HG03460 (cell line): Measurements from ENCODE around the gene TP63.
"Not testable (repeated sequence)": the region's sequence is repeated elsewhere in the genome, so short reads cannot be mapped to it uniquely, and the experiment has no call there.

Experiments used
- ATAC-seq: cut with Tn5 transposase; IDR thresholded peaks from one replicate; pipeline ENCODE4 v1.9.1; 2021; ENCODE audit not compliant: unreplicated experiment

TP63 gene

GRCh38 chr3:189625572-189625971 is 5.6 kb upstream of the TP63 start:
- ATAC-seq, result no peak

- no peak for ATAC-seq
Observed at GRCh38 chr3:189626286-189626685, 4.9 kb upstream of the TP63 start.

DNA sequence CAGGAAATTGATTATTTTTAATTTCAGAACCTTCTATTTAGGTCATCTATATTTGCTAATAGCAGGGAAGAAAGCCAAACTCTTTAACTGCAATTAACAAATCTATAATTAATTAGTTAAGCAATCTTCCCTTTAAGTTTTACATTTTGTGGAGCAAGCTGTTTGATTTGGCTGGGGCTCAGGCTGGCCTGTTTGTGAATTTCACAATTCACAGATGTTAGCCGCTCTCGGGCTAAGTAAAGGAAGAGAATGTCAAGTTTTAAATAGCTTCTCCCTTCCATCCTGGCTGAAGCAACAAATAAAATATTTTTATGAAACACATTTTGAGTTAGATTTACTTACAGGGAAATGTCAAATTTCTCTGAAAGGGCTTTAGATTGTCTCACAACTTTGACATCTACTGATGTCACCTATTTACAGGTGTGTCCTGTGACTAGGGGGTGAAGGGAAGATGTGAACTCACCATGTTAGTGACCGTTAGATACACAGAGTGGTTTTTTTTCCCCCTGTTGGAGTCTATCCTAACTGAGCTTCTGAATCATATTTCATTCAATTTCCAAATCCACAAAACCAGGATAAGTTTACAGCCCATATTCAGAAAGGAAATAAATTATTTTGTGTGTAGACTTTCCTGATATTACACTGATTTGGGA is 1.3 kb upstream of the TP63 start:
- ATAC-seq, result no peak

GRCh38 chr3:189630767-189631372 is 319 bp upstream of the TP63 start:
- ATAC-seq, result peak; percentile 74

DNA sequence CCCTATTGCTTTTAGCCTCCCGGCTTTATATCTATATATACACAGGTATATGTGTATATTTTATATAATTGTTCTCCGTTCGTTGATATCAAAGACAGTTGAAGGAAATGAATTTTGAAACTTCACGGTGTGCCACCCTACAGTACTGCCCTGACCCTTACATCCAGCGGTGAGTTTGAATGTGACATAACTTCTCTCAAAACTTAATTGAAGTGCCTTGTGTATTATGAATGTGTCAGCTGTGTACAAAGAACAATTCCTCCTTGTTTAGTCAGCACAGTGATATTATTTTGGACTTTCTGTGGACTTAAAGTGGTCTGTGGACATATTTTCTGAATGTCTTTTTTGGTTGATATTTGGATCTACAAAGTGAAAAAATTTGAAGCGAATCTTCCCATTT is 220 bp downstream of the TP63 start:
- ATAC-seq, result no peak

DNA sequence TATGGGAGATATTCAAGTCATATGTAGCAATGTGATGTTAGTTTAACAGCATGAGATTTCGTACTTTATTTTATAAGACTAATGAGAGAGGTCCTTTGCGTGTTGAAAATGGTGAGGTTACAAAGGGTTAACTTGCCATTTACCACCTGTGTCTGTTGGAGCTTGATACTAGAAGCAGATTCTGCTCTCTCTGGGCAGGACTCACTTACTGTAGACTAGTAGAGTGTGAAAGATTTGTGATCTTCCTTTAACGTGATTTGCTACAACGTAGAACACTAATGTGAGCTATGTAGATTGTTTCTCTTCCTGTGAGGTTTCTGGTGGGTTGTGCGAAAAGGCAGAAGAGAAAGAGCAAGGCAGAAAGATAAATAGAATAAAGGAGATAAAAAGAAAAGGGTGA is 1.1 kb downstream of the TP63 start:
- ATAC-seq, result no peak

DNA sequence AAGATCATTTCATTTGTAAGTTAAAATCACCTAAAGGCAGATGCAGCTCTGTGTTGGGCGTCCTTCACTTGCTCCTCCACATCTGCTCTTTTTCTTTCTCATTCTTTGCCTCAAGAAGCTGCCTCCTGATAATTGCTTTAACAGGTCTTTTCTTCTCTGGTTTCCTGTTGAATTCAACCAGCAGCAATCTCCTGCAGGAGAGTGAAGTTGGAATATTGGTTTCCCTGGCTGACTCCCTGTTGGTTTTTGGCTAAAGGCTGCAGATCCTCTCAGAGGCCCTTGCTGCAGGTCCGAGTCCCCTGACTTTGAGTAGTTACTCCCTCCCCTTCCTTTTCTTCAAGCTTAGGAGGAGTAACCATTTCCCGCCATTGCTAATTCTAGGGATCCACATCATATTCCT is 4.2 kb downstream of the TP63 start:
- no peak for ATAC-seq

- no peak for ATAC-seq
Observed at GRCh38 chr3:189636048-189636447, 4.9 kb downstream of the TP63 start.

- ATAC-seq, result no peak
Observed at GRCh38 chr3:189637750-189638149, 6.6 kb downstream of the TP63 start.

DNA sequence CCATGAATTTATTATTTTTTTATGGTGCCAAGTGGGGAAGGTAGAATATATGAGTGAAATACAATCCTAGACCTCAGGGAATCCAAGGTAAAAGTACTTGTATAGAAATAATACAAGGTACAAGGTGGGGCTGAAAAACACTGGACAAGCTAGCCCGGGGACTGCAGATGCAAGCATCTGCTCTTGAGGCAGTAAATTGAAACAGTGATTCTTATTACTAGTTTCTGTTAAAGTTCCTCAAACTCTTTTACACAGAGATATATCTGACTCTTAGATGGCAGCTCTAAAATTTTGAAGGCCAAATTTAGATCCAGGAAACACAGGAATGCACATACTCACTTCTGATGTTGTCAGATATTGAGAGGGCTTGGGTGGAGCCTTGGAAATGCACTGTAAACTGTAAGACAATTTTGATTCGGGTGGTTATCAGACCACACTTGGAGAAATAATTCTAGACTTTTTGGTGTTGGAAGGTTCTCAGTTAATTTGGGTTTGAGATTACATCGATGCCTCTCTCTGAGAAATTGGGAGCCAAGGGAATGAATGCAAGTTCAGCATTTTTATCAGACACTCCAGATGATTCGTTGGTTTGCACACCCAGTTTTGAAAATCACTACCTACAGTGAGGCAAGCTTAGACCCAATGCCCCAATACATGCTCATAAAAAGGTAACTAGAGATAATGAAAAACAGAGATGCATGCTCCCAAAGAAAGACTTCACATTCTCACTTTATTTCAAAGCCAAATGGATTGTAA is 7.3 kb downstream of the TP63 start:
- ATAC-seq, result no peak

GRCh38 chr3:189641776-189642175 is 10.6 kb downstream of the TP63 start:
- no peak for ATAC-seq

DNA sequence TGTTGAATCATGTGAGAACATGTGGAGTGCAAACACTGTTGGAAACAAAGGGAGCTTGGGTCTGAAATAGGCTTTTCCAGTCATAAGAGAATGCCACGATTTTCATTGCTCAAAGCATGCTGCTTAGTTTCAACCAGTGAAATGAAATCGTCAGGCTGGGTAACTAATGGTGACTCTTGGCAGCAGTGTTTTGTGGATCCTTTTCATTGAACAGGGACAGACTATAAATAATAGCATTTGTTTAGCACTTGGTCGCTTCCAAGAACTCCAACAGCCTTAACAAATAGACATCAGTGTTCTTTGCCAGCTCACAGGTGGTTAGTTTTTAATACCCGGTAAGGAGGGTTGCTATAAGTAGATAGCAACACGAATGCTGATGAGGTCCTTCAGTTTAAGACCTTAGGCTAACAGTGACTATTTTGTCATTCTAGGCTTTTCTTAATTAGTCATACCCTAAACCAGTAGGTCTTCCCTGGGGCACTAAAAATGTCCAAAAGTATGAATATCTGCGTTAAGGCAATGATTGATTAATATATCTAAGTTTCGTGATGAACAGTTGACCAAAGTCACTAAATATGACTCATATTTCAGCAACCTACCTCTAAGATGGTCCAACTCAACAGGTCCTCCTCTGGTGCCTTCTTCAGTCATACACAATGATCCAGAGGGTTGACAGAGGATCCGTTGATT is 15.8 kb downstream of the TP63 start:
- ATAC-seq, result no peak

DNA sequence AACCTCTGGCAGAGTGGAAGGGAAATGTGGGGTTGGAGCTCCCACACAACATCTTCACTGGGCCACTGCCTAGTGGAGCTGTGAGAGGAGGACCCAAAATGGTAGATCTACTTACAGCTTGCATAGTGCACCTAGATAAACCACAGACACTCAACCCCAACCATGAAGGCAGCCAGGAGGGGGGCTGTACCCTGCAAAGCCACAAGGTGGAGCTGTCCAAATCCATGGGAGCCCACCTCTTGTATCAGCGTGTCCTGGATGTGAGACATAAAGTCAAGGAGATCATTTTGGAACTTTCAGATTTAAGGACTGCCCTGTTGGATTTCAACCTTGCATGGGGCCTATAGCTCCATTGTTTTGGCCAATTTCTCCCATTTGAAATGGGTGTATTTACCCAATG is 20.9 kb downstream of the TP63 start:
- no peak for ATAC-seq

- no peak for ATAC-seq
Observed at GRCh38 chr3:189655617-189656016, 24.4 kb downstream of the TP63 start.

DNA sequence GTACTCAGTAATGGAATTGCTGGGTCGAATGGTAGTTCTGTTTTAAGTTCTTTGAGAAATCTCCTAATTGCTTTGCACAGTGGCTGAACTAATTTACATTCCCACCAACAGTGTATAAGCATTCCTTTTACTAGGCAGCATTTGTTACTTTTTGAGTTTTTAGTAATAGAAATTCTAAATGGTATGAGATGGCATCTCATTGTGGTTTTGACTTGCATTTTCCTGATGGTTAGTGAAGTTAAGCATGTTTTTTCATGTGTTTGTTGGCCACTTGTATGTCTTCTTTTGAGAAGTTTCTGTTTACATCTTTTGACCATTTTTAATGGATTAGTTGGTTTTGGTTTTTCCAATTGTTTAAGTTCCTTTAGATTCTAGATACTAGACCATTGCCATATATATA is 28.4 kb downstream of the TP63 start:
- no peak for ATAC-seq

GRCh38 chr3:189664311-189664710 is 33.1 kb downstream of the TP63 start:
- ATAC-seq, result no peak

- not testable (repeated sequence) for ATAC-seq
Observed at GRCh38 chr3:189672346-189672745, 41.2 kb downstream of the TP63 start.

- ATAC-seq, result peak; percentile 69
Observed at GRCh38 chr3:189673535-189673934, 42.3 kb downstream of the TP63 start.

GRCh38 chr3:189674249-189674913 is 43.2 kb downstream of the TP63 start:
- no peak for ATAC-seq

DNA sequence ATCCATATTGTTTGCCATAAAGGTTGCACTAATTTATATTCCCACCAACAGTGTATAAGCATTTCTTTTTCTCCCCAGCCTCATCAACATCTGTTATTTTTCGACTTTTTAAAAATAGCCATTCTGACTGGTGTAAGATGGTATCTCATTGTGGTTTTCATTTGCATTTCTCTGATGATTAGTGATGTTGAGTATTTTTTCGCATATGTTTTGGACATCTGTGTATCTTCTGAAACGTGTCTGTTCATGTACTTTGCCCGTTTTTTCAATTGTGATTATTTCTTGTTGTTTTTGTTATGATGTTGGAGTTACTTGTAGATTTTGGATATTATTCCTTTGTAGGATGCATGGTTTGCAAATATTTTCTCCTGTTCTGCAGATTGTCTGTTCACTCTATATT is 46.5 kb downstream of the TP63 start:
- no peak for ATAC-seq

DNA sequence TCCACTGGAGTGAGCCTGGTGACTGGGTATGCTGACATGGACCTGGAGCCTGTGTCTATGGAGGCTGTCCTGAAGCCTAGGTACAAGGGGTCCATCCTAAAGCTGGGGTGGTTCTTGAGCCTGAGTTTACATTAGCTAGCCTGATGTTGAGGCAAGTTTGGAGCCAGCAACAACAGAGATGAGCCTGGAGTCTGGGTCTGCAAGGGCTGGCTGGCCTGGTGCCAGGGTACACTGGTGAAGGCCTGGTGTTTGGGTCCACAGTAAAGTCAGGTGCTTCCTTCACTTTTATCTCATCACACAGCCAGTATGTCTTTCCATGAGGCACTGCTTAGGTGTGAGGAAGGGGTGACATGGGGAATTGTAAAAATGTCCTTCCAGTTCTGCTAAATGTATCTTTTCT is 49.5 kb downstream of the TP63 start:
- no peak for ATAC-seq
